Measurements from ENCODE around the gene ENTR1. TPM values are rescaled to one million over a fixed set of nuclear protein-coding genes. Genes with fewer than 3 reads are reported as not detected.

ENTR1 gene
- total RNA-seq, 1 donor = 36.3 TPM

- TF ChIP-seq, protein P1, sequence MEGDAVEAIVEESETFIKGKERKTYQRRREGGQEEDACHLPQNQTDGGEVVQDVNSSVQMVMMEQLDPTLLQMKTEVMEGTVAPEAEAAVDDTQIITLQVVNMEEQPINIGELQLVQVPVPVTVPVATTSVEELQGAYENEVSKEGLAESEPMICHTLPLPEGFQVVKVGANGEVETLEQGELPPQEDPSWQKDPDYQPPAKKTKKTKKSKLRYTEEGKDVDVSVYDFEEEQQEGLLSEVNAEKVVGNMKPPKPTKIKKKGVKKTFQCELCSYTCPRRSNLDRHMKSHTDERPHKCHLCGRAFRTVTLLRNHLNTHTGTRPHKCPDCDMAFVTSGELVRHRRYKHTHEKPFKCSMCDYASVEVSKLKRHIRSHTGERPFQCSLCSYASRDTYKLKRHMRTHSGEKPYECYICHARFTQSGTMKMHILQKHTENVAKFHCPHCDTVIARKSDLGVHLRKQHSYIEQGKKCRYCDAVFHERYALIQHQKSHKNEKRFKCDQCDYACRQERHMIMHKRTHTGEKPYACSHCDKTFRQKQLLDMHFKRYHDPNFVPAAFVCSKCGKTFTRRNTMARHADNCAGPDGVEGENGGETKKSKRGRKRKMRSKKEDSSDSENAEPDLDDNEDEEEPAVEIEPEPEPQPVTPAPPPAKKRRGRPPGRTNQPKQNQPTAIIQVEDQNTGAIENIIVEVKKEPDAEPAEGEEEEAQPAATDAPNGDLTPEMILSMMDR (IDR thresholded peaks at IDR 0.05; ENCODE audit: insufficient read depth, low read length) = no peak
- H3K4me3 ChIP-seq (ENCODE audit: low read depth, low read length) = no peak overlapping the region
- DNase-seq (ENCODE audit: low read depth) = no peak
These were observed 52.4 kb downstream of the ENTR1 start for GRCh38 chr9:136358016-136358415.

- TF ChIP-seq, protein P1 (IDR thresholded peaks at IDR 0.05; ENCODE audit: insufficient read depth, low read length) = no peak
These were observed 53.1 kb downstream of the ENTR1 start for GRCh38 chr9:136357202-136357725.

GRCh38 chr9:136355616-136356557 lies 54.5 kb downstream of the ENTR1 start:
- no peak overlapping the region for H3K4me3 ChIP-seq (ENCODE audit: low read depth, low read length)
- DNase-seq (ENCODE audit: low read depth) = no peak
- TF ChIP-seq, protein P1 (IDR thresholded peaks at IDR 0.05; ENCODE audit: insufficient read depth, low read length) = no peak

More at GRCh38 chr9:136357202-136357725, 53.1 kb downstream of the ENTR1 start:
- H3K4me3 ChIP-seq (ENCODE audit: low read depth, low read length) = no peak overlapping the region
- no peak for DNase-seq (ENCODE audit: low read depth)

- TF ChIP-seq, protein P1 (IDR thresholded peaks at IDR 0.05; ENCODE audit: insufficient read depth, low read length) = no peak
- peak; percentile 65 for DNase-seq (ENCODE audit: low read depth)
- H3K4me3 ChIP-seq (ENCODE audit: low read depth, low read length) = no peak overlapping the region
These were observed 55.8 kb downstream of the ENTR1 start for GRCh38 chr9:136354592-136355085.

- TF ChIP-seq, protein P1 (IDR thresholded peaks at IDR 0.05; ENCODE audit: insufficient read depth, low read length) = no peak
- DNase-seq (ENCODE audit: low read depth) = no peak
- H3K4me3 ChIP-seq (ENCODE audit: low read depth, low read length) = no peak overlapping the region
These were observed 56.5 kb downstream of the ENTR1 start for GRCh38 chr9:136353757-136354488.

GRCh38 chr9:136353088-136353487 lies 57.3 kb downstream of the ENTR1 start:
- no peak overlapping the region for H3K4me3 ChIP-seq (ENCODE audit: low read depth, low read length)
- TF ChIP-seq, protein P1 (IDR thresholded peaks at IDR 0.05; ENCODE audit: insufficient read depth, low read length) = no peak
- DNase-seq (ENCODE audit: low read depth) = no peak

Data from fibroblast of the aortic adventitia (primary cell).